ENCODE results near the gene COX7B2. TPM values are rescaled to one million over a fixed set of nuclear protein-coding genes. Genes with fewer than 3 reads are reported as not detected.

COX7B2 gene
- total and polyA plus RNA-seq, 10 of the 15 experiments (the other 5 are each of a cell fraction or from before 2014, with no cell fraction given), result not detected

- no peak overlapping the region for H3K4me2 ChIP-seq (ENCODE audit: control insufficient read depth, insufficient read depth)
- ChIA-PET SMC1A (ENCODE audit: uncharacterized antibody, unreplicated experiment) (interaction anchor here (0.7 to 5.5 kb wide), 7 partner anchors 9 to 210 kb away, joined by 3 to 62 read pairs (median 6); no protein-coding TSS in a partner anchor), CTCF (interaction anchor here (1.0 to 5.5 kb wide), 10 partner anchors 10 to 562 kb away, joined by 3 to 79 read pairs (median 11); partner anchors contain the start of gene GABRB1), POLR2A (no interaction called here), RAD21 (ENCODE audit: unreplicated experiment) (interaction anchor here (1.0 to 4.8 kb wide), 3 partner anchors 9 to 191 kb away, joined by 3 to 52 read pairs (median 16); no protein-coding TSS in a partner anchor)
- intact Hi-C loops (cut with micrococcal nuclease; ENCODE audit: unreplicated experiment) (loop anchor here (5.0 kb wide), 2 partner anchors 281 to 451 kb away; no protein-coding TSS in a partner anchor), in situ Hi-C loops (cut with MboI) (loop anchor here (5.0 to 10.0 kb wide), 2 partner anchors 101 to 454 kb away; partner anchors contain the start of gene GABRB1)
- H2AFZ ChIP-seq (ENCODE audit: control insufficient read depth, low read depth, low read length), result no peak overlapping the region
- no peaks in the 10 kb centered on the region for H4K20me1 ChIP-seq (ENCODE audit: control insufficient read depth, insufficient read depth)
- TF ChIP-seq CREM (IDR thresholded peaks at IDR 0.05; ENCODE audit: low read depth) (no peak), RB1 (IDR thresholded peaks at IDR 0.05; ENCODE audit: borderline replicate concordance) (no peak), HDAC2 (IDR thresholded peaks at IDR 0.05) (no peak), RELA (IDR thresholded peaks at IDR 0.05; ENCODE audit: borderline replicate concordance, partially characterized antibody) (no peak), SMAD5 (IDR thresholded peaks at IDR 0.05; ENCODE audit: low read depth) (no peak), CBFB (IDR thresholded peaks at IDR 0.05; ENCODE audit: low read depth) (no peak), MYB (IDR thresholded peaks at IDR 0.05; ENCODE audit: borderline replicate concordance, low read depth, low read length) (no peak), CBX5 (IDR thresholded peaks at IDR 0.05; ENCODE audit: low read depth) (no peak)
- no peaks in the 10 kb centered on the region for H3K9me3 ChIP-seq (replicated peaks; ENCODE audit: control insufficient read depth, insufficient read depth, low read length)
- BruUV-seq (replicated peaks), result no TSS peak
- H3K79me2 ChIP-seq (ENCODE audit: control insufficient read depth, insufficient read depth, low read length), result no peaks in the 10 kb centered on the region
- no peaks in the 10 kb centered on the region for H3K36me3 ChIP-seq (ENCODE audit: control insufficient read depth in 2 of 2, insufficient read depth in 2 of 2, low read length in 1 of 2)
- H3K9ac ChIP-seq (ENCODE audit: control insufficient read depth, insufficient read depth, low read length), result no peak overlapping the region
- no peak for DNase-seq (ENCODE audit: low read depth, low spot score)
- H3K27me3 ChIP-seq (replicated peaks in 1 of 2; ENCODE audit: control insufficient read depth in 2 of 2, insufficient read depth in 2 of 2, low read length in 1 of 2), result no peaks in the 10 kb centered on the region
- no peak overlapping the region for H3K4me3 ChIP-seq
- FAIRE-seq, result no peak
- WGBS (ENCODE audit: insufficient coverage, insufficient replicate concordance, low lambda C conversion rate, missing lambda C conversion rate), result 10% methylated on average over 3 of the region's 3 CpGs
- ATAC-seq, result no peak
- H3K27ac ChIP-seq (ENCODE audit: control insufficient read depth, insufficient read depth), result no peak overlapping the region
- H3K4me1 ChIP-seq (ENCODE audit: control insufficient read depth, insufficient read depth, low read length), result no peaks in the 10 kb centered on the region
Observed at GRCh38 chr4:46930891-46931290, 21.8 kb upstream of the COX7B2 start.

- no peaks in the 10 kb centered on the region for H3K4me1 ChIP-seq (ENCODE audit: control insufficient read depth, insufficient read depth, low read length)
- H3K27me3 ChIP-seq (replicated peaks in 1 of 2; ENCODE audit: control insufficient read depth in 2 of 2, insufficient read depth in 2 of 2, low read length in 1 of 2), result no peaks in the 10 kb centered on the region
- no peaks in the 10 kb centered on the region for H3K36me3 ChIP-seq (ENCODE audit: control insufficient read depth in 2 of 2, insufficient read depth in 2 of 2, low read length in 1 of 2)
- no peak overlapping the region for H3K27ac ChIP-seq (ENCODE audit: control insufficient read depth, insufficient read depth)
- intact Hi-C loops (cut with micrococcal nuclease; ENCODE audit: unreplicated experiment) (no loop called here), in situ Hi-C loops (cut with MboI) (no loop called here)
- no TSS peak for BruUV-seq (replicated peaks)
- ATAC-seq (no peak), DNase-seq (ENCODE audit: low read depth, low spot score) (no peak), FAIRE-seq (no peak)
- no peaks in the 10 kb centered on the region for H3K9me3 ChIP-seq (replicated peaks; ENCODE audit: control insufficient read depth, insufficient read depth, low read length)
- no peak overlapping the region for H3K9ac ChIP-seq (ENCODE audit: control insufficient read depth, insufficient read depth, low read length)
- no peak overlapping the region for H3K4me2 ChIP-seq (ENCODE audit: control insufficient read depth, insufficient read depth)
- no peak overlapping the region for H2AFZ ChIP-seq (ENCODE audit: control insufficient read depth, low read depth, low read length)
- ChIA-PET RAD21 (ENCODE audit: unreplicated experiment) (interaction anchor here (1.0 to 1.2 kb wide), 2 partner anchors 194 to 196 kb away, joined by 3 to 6 read pairs; no protein-coding TSS in a partner anchor), SMC1A (ENCODE audit: uncharacterized antibody, unreplicated experiment) (interaction anchor here (1.0 to 4.4 kb wide), 2 partner anchors 82 to 195 kb away, joined by 3 to 17 read pairs; no protein-coding TSS in a partner anchor), POLR2A (no interaction called here), CTCF (interaction anchor here (1.2 to 1.6 kb wide), 2 partner anchors 197 to 456 kb away, joined by 3 to 4 read pairs; no protein-coding TSS in a partner anchor)
- no peak overlapping the region for H3K4me3 ChIP-seq
- no peaks in the 10 kb centered on the region for H4K20me1 ChIP-seq (ENCODE audit: control insufficient read depth, insufficient read depth)
- TF ChIP-seq HSF1 (IDR thresholded peaks at IDR 0.05; ENCODE audit: low read depth, low read length), result no peak
- no peak for TF ChIP-seq YBX1 (IDR thresholded peaks at IDR 0.05)
- TF ChIP-seq KAT2A (conservative IDR thresholded peaks at IDR 0.05; ENCODE audit: control insufficient read depth, low read depth, low read length), result no peak
- TF ChIP-seq BMI1 (IDR thresholded peaks at IDR 0.05; ENCODE audit: borderline replicate concordance), result no peak
- no peak for TF ChIP-seq RB1 (IDR thresholded peaks at IDR 0.05; ENCODE audit: borderline replicate concordance)
- no peak for TF ChIP-seq MEF2A (IDR thresholded peaks at IDR 0.05; ENCODE audit: insufficient read depth, low read depth, low read length)
- TF ChIP-seq NFYB (IDR thresholded peaks at IDR 0.05; ENCODE audit: insufficient read depth, low read depth, low read length), result no peak
- TF ChIP-seq RAD21 (IDR thresholded peaks at IDR 0.05; ENCODE audit: insufficient read depth, low read depth, low read length), result no peak
- no peak for TF ChIP-seq YY1 (IDR thresholded peaks at IDR 0.05; ENCODE audit: low read depth, low read length)
- no peaks in the 10 kb centered on the region for H3K79me2 ChIP-seq (ENCODE audit: control insufficient read depth, insufficient read depth, low read length)
Observed at GRCh38 chr4:46927201-46927600, 18.2 kb upstream of the COX7B2 start.
